ENCODE data around the gene SAP30. TPM values are rescaled to one million over a fixed set of nuclear protein-coding genes. Genes with fewer than 3 reads are reported as not detected.
A peak's percentile ranks its signal among the peaks of the same experiment; 100 is the strongest.

SAP30 gene
- total RNA-seq, 1 experiment from 2014 or later, result 11.4 TPM

- intact Hi-C loops (cut with micrococcal nuclease; ENCODE audit: unreplicated experiment), result loop anchor here (2.0 to 5.0 kb wide), 3 partner anchors 45 to 159 kb away; partner anchors contain the start of gene SAP30
- Histone ChIP-seq H3K27ac (peak overlapping the region; percentile 58; the same call in 1 of the 2 replicates), H3K36me3 (ENCODE audit: low read depth) (no peaks in the 10 kb centered on the region), H3K4me3 (no peak overlapping the region; the same call in 1 of the 2 replicates), H3K9me3 (ENCODE audit: insufficient read depth, low read depth) (no peaks in the 10 kb centered on the region), H3K79me2 (ENCODE audit: low read depth) (no peaks in the 10 kb centered on the region), H4K20me1 (ENCODE audit: insufficient read depth) (no peaks in the 10 kb centered on the region), H2AFZ (no peak overlapping the region), H3K9me2 (ENCODE audit: insufficient read depth) (no peaks in the 10 kb centered on the region), H3K4me2 (peak overlapping the region; percentile 70), H3K27me3 (ENCODE audit: insufficient read depth, low read depth) (no peaks in the 10 kb centered on the region), H3K4me1 (replicated peaks; ENCODE audit: insufficient read depth) (peaks cover 60% of the 10 kb centered on the region), H3F3A (ENCODE audit: insufficient read depth, low read depth) (peaks cover 29% of the 10 kb centered on the region; the same call in 1 of the 2 replicates)
- DNase-seq, result peak in 1 of 2 experiments; percentile 32
- POLR2A ChIA-PET (ENCODE audit: unreplicated experiment), result no interaction called here
- TF ChIP-seq, protein P1, sequence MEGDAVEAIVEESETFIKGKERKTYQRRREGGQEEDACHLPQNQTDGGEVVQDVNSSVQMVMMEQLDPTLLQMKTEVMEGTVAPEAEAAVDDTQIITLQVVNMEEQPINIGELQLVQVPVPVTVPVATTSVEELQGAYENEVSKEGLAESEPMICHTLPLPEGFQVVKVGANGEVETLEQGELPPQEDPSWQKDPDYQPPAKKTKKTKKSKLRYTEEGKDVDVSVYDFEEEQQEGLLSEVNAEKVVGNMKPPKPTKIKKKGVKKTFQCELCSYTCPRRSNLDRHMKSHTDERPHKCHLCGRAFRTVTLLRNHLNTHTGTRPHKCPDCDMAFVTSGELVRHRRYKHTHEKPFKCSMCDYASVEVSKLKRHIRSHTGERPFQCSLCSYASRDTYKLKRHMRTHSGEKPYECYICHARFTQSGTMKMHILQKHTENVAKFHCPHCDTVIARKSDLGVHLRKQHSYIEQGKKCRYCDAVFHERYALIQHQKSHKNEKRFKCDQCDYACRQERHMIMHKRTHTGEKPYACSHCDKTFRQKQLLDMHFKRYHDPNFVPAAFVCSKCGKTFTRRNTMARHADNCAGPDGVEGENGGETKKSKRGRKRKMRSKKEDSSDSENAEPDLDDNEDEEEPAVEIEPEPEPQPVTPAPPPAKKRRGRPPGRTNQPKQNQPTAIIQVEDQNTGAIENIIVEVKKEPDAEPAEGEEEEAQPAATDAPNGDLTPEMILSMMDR (conservative IDR thresholded peaks at IDR 0.05), result no peak
- TF ChIP-seq EZH2 (IDR thresholded peaks at IDR 0.05; ENCODE audit: low read depth), result no peak
- BruUV-seq (replicated peaks), result no TSS peak
- CTCF ChIA-PET, result interaction anchor here (0.6 to 1.4 kb wide), 3 partner anchors 83 to 114 kb away, joined by 3 to 9 read pairs (median 5); no protein-coding TSS in a partner anchor
Measured at GRCh38 chr4:173415885-173416653, 45.3 kb downstream of the SAP30 start.

- intact Hi-C loops (cut with micrococcal nuclease; ENCODE audit: unreplicated experiment), result loop anchor here (1.0 to 5.0 kb wide), 5 partner anchors 47 to 405 kb away; partner anchors contain the start of gene SAP30
- DNase-seq, result peak in 1 of 2 experiments; percentile 58
- no peak overlapping the region for H3K27ac ChIP-seq
Measured at GRCh38 chr4:173417833-173418232, 47.1 kb downstream of the SAP30 start.

GRCh38 chr4:173418639-173419038, 47.9 kb downstream of the SAP30 start:
- Histone ChIP-seq H4K20me1 (ENCODE audit: insufficient read depth) (no peaks in the 10 kb centered on the region), H3K36me3 (ENCODE audit: low read depth) (no peaks in the 10 kb centered on the region), H3K9me3 (ENCODE audit: insufficient read depth, low read depth) (no peaks in the 10 kb centered on the region), H3K9me2 (ENCODE audit: insufficient read depth) (no peaks in the 10 kb centered on the region), H3K27me3 (ENCODE audit: insufficient read depth, low read depth) (no peaks in the 10 kb centered on the region), H2AFZ (no peak overlapping the region), H3K4me3 (no peak overlapping the region), H3K4me1 (replicated peaks; ENCODE audit: insufficient read depth) (peaks cover 43% of the 10 kb centered on the region), H3F3A (ENCODE audit: insufficient read depth, low read depth) (peaks cover 29% of the 10 kb centered on the region; the same call in 1 of the 2 replicates), H3K79me2 (ENCODE audit: low read depth) (no peaks in the 10 kb centered on the region), H3K27ac (no peak overlapping the region), H3K4me2 (peak overlapping the region; percentile 16; the same call in 1 of the 2 replicates)
- BruUV-seq (replicated peaks), result no TSS peak
- ChIA-PET POLR2A (ENCODE audit: unreplicated experiment) (no interaction called here), CTCF (interaction anchor here (0.9 kb wide), 1 partner anchor 526 kb away, joined by 8 read pairs; no protein-coding TSS in a partner anchor)
- intact Hi-C loops (cut with micrococcal nuclease; ENCODE audit: unreplicated experiment), result loop anchor here (5.0 kb wide), 2 partner anchors 74 to 161 kb away; no protein-coding TSS in a partner anchor
- no peak for DNase-seq
- no peak for TF ChIP-seq EZH2 (IDR thresholded peaks at IDR 0.05; ENCODE audit: low read depth)
- TF ChIP-seq, protein P1 (conservative IDR thresholded peaks at IDR 0.05), result no peak

More at GRCh38 chr4:173417833-173418232, 47.1 kb downstream of the SAP30 start:
- no peaks in the 10 kb centered on the region for H3K9me3 ChIP-seq (ENCODE audit: insufficient read depth, low read depth)
- H3K4me1 ChIP-seq (replicated peaks; ENCODE audit: insufficient read depth), result peaks cover 47% of the 10 kb centered on the region
- no peaks in the 10 kb centered on the region for H3K36me3 ChIP-seq (ENCODE audit: low read depth)
- no TSS peak for BruUV-seq (replicated peaks)
- no peak overlapping the region for H2AFZ ChIP-seq
- no peak for TF ChIP-seq EZH2 (IDR thresholded peaks at IDR 0.05; ENCODE audit: low read depth)
- TF ChIP-seq, protein P1 (conservative IDR thresholded peaks at IDR 0.05), result no peak
- H4K20me1 ChIP-seq (ENCODE audit: insufficient read depth), result no peaks in the 10 kb centered on the region
- no peaks in the 10 kb centered on the region for H3K27me3 ChIP-seq (ENCODE audit: insufficient read depth, low read depth)
- no peak overlapping the region for H3K4me3 ChIP-seq
- H3K9me2 ChIP-seq (ENCODE audit: insufficient read depth), result no peaks in the 10 kb centered on the region
- ChIA-PET CTCF (interaction anchor here (0.9 to 1.1 kb wide), 2 partner anchors 404 to 526 kb away, joined by 5 to 8 read pairs; no protein-coding TSS in a partner anchor), POLR2A (ENCODE audit: unreplicated experiment) (no interaction called here)
- peaks cover 29% of the 10 kb centered on the region; the same call in 1 of the 2 replicates for H3F3A ChIP-seq (ENCODE audit: insufficient read depth, low read depth)
- H3K4me2 ChIP-seq, result peak overlapping the region; percentile 19; the same call in 1 of the 2 replicates
- H3K79me2 ChIP-seq (ENCODE audit: low read depth), result no peaks in the 10 kb centered on the region

Data from PC-9 (cell line).